GM12892 (cell line): ENCODE results near the gene TFEB.

Experiments used
- POLR2AphosphoS5 ChIP-seq: IDR thresholded peaks from 2 replicates; pipeline ENCODE4 v1.6.1; 2011; ENCODE audit warnings: low read depth, low read length, control low read depth
- TAF1 ChIP-seq: IDR thresholded peaks from 2 replicates; pipeline ENCODE4 v1.6.1; 2011; ENCODE audit warnings: low read depth, mild to moderate bottlenecking, control low read depth, low read length, borderline replicate concordance

- TF ChIP-seq TAF1 (no peak), POLR2AphosphoS5 (no peak)
Measured at GRCh38 chr6:41771058-41771983, 35.9 kb upstream of the TFEB start.
